ENCODE data around the gene FILIP1. TPM values are rescaled to one million over a fixed set of nuclear protein-coding genes. Genes with fewer than 3 reads are reported as not detected.

FILIP1 gene
- total and polyA plus RNA-seq, 2 of the 8 experiments (the other 6 are each of a cell fraction or from before 2014, with no cell fraction given) = 2.4 to 5.7 TPM

DNA sequence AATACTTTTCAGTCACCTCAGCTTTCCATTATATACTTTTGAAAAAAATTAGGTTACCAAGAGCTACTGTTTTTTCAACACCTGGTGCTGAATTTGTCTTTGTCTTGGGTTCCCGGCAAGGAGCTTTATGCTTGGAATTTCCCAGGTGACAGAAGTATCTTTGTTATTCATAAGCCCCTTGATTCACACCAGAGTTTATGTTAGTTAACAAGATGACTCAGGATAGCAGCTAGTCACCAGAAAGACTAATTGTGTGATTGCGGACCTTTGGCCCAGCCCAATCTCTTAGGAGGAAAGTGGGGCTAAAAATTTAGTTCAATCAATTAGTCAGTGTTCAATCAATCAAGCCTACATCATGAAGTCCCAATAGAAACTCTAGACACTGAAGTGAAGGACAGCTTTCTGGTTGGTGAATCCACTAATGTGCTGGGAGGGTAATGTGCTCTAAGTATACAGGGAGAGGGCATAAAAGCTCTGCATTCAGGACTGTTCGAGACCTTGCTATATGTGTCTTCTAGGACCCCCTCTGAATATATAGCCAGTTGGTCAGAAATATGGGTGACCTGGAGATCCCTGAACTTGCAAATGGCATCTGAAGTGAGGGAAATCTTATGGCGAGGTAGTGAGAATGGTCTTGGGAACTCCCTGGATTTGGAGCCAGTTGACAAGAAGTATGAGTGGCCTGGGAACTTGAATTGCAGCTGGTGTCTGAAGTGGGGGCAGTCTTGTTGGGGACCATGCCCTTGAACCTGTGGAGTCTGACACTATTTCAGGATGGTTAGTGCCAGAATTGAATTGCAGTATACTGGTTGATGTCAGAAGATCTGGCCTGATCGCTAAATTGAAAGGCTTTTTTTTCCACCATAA lies 225.2 kb downstream of the FILIP1 start (continued):
- peak; percentile 29; the same call in 1 of the 2 replicates for TF ChIP-seq BACH1 (IDR thresholded peaks at IDR 0.05; ENCODE audit: low read length)
- TF ChIP-seq YY1 (IDR thresholded peaks at IDR 0.05; ENCODE audit: low read depth, low read length) = no peak
- TF ChIP-seq JUND (IDR thresholded peaks at IDR 0.05; ENCODE audit: low read length) = peak; percentile 65
- TF ChIP-seq SIN3A (conservative IDR thresholded peaks at IDR 0.05 in 1 of 2, IDR thresholded peaks at IDR 0.05 in 1 of 2; ENCODE audit: low read depth in 1 of 2, low read length in 2 of 2) = 0 out of 4 replicates have a peak, but pooled peaks of 1 of the 2 experiments have one; percentile 29
- TF ChIP-seq NRF1 (IDR thresholded peaks at IDR 0.05; ENCODE audit: low read depth, low read length) = no peak
- TF ChIP-seq CBX8 (IDR thresholded peaks at IDR 0.05; ENCODE audit: borderline replicate concordance, low read depth, low read length) = no peak
- peak in 1 of 2 experiments; percentile 73 for TF ChIP-seq BCL11A (IDR thresholded peaks at IDR 0.05; ENCODE audit: low read depth in 2 of 2, low read length in 2 of 2)
- TF ChIP-seq POU5F1 (IDR thresholded peaks at IDR 0.05; ENCODE audit: low read depth, low read length) = peak; percentile 80
- TF ChIP-seq ASH2L (IDR thresholded peaks at IDR 0.05; ENCODE audit: low read length) = no peak
- TF ChIP-seq TAF7 (optimal IDR thresholded peaks at IDR 0.05; ENCODE audit: borderline replicate concordance, low read depth, low read length) = peak; percentile 46
- peak in 1 of 2 experiments; percentile 83; a peak in 1 of 3 replicates for TF ChIP-seq EP300 (IDR thresholded peaks at IDR 0.05; ENCODE audit: borderline replicate concordance in 1 of 2, low read depth in 2 of 2, low read length in 2 of 2)
- TF ChIP-seq TAF1 (IDR thresholded peaks at IDR 0.05; ENCODE audit: low read depth, low read length) = peak; percentile 43; the same call in 1 of the 2 replicates
- no peak for TF ChIP-seq CREB1 (IDR thresholded peaks at IDR 0.05)
- TF ChIP-seq SRF (IDR thresholded peaks at IDR 0.05; ENCODE audit: low read depth, low read length) = no peak
- TF ChIP-seq POLR2AphosphoS5 (IDR thresholded peaks at IDR 0.05; ENCODE audit: low read depth, low read length) = no peak
- TF ChIP-seq MAX (IDR thresholded peaks at IDR 0.05) = no peak
- TF ChIP-seq CTBP2 (IDR thresholded peaks at IDR 0.05; ENCODE audit: borderline replicate concordance, insufficient read depth, insufficient read length, low read length) = no peak
- no peak for TF ChIP-seq JUN (IDR thresholded peaks at IDR 0.05; ENCODE audit: low read depth, low read length)
- TF ChIP-seq BRCA1 (IDR thresholded peaks at IDR 0.05; ENCODE audit: low read depth, low read length) = peak; percentile 62
- TF ChIP-seq ATF2 (IDR thresholded peaks at IDR 0.05; ENCODE audit: low read length) = no peak
- no peak for TF ChIP-seq EZH2 (IDR thresholded peaks at IDR 0.05; ENCODE audit: low read depth, low read length, severe bottlenecking)
- TF ChIP-seq RXRA (IDR thresholded peaks at IDR 0.05; ENCODE audit: insufficient read depth, low read depth, low read length) = no peak

Data from H1 (cell line).